GM12875 (cell line): ENCODE data around the gene MOB1A.

Source experiments
- H3K4me3 ChIP-seq: one replicate; pipeline ENCODE4 v1.5.1; 2011; ENCODE audit warnings: low read depth, low read length, control low read depth
- TF ChIP-seq, protein P1 (sequence below): IDR thresholded peaks from 2 replicates; pipeline ENCODE4 v1.5.1; 2011; ENCODE audit warnings: low read depth, mild to moderate bottlenecking, control low read depth, inconsistent platforms, low read length, moderate library complexity, borderline replicate concordance; ENCODE audit not compliant: insufficient read depth

Gene MOB1A

DNA sequence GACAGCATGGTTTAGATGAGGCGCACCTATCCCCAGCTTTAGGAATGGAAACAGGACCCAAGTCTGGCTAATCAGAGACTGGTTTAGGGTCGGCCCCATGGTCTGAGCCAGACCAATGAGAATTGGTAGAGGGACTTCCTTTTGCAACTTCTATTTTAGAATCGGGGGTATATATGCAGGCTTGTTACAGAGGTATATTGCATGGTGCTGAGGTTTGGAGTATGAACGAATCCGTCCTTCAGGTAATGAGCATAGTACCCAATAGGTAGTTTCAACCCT lies 29.5 kb downstream of the MOB1A start:
- TF ChIP-seq, protein P1, sequence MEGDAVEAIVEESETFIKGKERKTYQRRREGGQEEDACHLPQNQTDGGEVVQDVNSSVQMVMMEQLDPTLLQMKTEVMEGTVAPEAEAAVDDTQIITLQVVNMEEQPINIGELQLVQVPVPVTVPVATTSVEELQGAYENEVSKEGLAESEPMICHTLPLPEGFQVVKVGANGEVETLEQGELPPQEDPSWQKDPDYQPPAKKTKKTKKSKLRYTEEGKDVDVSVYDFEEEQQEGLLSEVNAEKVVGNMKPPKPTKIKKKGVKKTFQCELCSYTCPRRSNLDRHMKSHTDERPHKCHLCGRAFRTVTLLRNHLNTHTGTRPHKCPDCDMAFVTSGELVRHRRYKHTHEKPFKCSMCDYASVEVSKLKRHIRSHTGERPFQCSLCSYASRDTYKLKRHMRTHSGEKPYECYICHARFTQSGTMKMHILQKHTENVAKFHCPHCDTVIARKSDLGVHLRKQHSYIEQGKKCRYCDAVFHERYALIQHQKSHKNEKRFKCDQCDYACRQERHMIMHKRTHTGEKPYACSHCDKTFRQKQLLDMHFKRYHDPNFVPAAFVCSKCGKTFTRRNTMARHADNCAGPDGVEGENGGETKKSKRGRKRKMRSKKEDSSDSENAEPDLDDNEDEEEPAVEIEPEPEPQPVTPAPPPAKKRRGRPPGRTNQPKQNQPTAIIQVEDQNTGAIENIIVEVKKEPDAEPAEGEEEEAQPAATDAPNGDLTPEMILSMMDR, result no peak
- no peak overlapping the region for H3K4me3 ChIP-seq

DNA sequence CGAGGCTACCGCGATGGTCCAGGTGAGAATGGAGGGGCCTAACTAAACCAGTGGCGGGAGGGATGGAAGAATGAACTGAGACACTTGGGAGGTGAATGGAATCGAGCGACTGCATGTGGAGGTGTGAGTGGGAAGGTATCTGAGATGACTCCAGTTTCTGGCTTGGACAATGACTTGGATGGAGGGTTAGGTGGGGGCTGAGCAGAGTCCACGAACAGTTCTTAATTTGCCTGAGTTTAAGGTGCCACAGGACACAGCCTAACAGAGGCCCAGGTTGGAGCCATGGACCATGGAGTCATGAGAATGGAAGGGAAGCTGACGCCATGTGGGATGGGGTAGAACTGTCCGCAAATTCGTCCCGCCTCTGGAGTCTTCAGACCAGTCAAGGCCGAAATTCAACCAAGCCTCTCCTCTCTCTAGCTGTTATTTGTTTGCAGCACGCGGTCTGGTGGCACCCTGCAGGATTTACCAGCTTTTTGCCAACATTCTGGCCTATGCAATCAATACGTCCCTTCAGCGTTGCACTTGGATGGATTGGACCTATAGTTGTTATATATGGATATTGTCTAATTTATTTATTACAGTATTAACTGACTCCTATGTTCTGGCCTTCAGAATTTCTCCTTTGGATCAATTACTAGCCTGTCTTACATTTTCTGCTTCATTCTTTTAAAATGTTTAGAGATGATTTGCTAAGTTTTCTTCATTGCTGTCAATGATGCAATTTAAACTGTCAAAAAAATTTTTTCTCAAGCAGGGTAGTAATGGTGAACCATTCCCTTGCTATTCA lies 30.0 kb downstream of the MOB1A start:
- H3K4me3 ChIP-seq, result peak overlapping the region; percentile 38
- TF ChIP-seq, protein P1, result no peak

DNA sequence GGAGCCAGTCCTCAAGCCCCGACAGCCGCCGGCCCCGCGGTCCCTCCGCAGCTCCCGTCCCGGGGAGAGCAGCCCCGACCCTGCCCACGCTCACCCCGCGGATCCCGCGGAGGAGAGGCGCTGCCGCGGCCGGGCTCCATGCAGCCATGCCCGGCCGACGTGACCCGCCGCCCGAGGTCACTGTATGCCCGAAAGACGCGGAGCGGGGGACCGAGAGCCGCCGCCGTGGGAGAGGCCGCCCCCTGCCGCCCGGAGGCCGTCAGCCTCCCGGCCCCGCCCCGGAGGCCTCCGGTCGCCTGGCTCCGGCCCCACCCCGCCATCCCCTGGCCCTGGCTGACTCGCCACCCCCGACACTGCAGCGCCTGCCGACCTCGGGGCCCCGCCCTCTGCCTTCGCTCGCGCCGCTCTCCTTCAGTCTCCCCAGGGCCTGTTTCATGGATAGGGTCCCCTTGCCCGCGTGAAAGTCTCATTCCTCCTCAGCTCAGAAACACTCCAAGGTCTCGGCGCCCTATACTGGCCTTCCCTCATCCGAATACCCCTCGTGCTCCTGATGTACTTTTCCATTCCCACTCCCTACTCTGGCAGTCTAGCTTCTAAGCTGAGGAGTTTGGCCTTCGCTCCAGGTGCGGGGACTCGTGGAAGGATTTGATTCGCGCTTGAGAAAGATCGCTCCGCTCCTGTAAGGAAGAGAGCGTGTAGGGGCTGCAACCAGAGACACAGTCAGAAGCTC lies 30.8 kb downstream of the MOB1A start, which contains the start of gene BOLA3:
BOLA3 (minus strand) TSS at position 186 of the 730 bp plus-strand sequence; CDS start at position 148, 38 bp downstream.
- TF ChIP-seq, protein P1, result peak; percentile 85
- H3K4me3 ChIP-seq, result peak within 1 kb of the TSS; percentile 86

DNA sequence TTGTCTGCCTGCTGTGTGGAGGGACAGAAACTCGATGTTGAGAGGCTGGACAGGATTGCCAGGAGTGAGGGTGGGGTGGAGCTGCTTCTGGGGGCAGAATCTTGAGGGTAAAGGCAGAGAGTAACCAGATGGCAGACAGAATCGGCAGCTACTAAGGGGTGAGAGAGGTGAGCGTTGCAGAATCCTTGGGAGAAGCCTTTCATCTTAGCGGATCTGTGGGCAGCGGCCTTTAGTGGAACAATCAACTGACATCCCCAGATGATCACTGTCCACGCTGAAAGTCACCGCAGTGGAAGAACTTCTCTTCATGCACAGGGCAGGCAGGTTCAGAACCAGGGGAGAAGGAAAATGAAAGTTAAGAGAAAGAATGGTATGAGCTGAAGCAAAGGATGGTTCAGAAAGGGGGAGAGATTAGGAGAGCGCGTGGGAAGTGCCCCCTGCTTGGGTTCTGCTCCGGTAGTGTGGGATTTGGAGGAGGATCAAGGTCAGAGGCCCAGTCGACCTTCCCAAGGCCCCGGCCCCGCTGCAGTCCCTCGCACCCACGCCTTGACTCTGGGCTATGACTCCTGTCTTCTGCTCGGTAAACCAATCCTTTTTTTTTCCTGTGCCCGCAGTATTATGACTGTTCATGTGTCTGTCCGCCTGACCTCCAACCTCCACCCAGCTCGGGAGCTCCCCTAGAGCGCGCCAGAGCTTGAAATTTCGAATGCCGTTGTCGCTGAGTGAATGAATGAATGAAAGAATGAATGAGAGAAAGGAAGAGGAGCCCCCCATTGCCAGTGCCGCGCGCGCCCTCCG lies 31.6 kb downstream of the MOB1A start:
- TF ChIP-seq, protein P1, result no peak
- peak overlapping the region; percentile 86 for H3K4me3 ChIP-seq

DNA sequence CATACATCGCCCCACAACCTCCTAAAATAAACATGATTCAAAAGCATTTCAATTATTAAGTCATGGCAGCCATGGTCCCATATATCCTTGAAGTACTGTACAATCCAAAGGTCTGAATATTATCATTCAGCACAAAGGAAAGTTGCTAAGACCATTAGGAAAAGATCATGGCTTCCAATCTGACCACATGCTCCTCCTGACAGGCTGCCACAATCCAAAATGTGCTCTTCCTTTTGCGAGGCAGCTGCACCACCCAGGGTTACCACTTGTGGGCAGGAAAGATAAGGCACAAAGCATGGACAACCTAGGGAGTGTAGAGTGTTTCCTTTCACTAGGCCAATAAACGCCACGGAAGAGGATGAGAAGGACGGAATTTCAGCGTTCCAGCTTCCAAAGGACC lies 36.3 kb downstream of the MOB1A start:
- TF ChIP-seq, protein P1, result peak; percentile 28; the same call in 1 of the 2 replicates

DNA sequence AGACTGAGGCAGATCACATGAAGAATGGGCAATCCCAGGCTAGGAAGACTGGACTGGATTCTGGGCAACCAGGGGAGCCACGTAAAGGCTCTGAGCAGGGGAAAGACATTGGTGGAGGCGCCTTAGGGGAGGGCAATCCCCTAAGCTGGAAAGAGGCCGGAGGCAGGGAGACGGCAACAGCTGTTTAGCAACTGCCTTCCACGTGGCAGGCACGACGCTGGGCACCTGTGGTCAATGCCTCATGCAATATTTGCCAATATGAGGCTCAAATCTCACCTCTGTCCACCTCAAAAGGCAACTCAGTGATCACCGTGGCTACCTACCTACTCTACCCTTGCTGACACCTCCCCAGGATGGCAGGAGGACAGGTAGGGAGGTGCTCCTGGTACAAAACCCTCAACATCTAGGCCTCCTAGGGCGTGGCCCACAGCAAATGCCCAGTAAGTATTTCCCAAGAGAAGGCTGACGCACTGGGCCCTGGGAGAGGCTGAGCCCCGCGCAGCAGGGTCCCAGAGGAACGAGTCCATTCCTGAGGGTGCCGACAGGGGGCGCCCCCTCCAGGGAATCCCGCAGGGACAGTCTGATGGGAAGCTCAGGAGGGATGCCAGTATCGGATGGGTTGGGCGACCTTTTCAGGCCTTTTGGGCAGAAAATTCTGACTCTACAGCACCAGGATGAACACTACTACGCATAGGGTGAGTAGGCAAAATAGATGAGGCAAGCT lies 39.9 kb downstream of the MOB1A start:
- H3K4me3 ChIP-seq, result no peak overlapping the region
- TF ChIP-seq, protein P1, result no peak

More for the DNA sequence above, 36.3 kb downstream of the MOB1A start:
- no peak overlapping the region for H3K4me3 ChIP-seq
